ENCODE data around the gene DPF1. TPM values are rescaled to one million over a fixed set of nuclear protein-coding genes. Genes with fewer than 3 reads are reported as not detected.

DPF1 gene
- total RNA-seq, 1 experiment from 2014 or later: 7.5 TPM

GRCh38 chr19:38173291-38174041 lies 50.6 kb downstream of the DPF1 start:
- ATAC-seq (no peak; the same call in 1 of the 2 replicates), DNase-seq (ENCODE audit: low read depth, low spot score) (no peak)
- no peak overlapping the region for H3K4me3 ChIP-seq (ENCODE audit: low read depth in 2 of 2, low read length in 2 of 2)
- H3K4me1 ChIP-seq (ENCODE audit: control insufficient read depth, insufficient read depth, low read length): no peaks in the 10 kb centered on the region
- H3K9me3 ChIP-seq (ENCODE audit: control insufficient read depth, insufficient read depth, low read depth, low read length): no peaks in the 10 kb centered on the region
- H3K27me3 ChIP-seq (ENCODE audit: control insufficient read depth, insufficient read depth, low read length): no peaks in the 10 kb centered on the region
- no peaks in the 10 kb centered on the region for H3K36me3 ChIP-seq (ENCODE audit: control insufficient read depth, insufficient read depth, low read length)
- BruUV-seq (replicated peaks): no TSS peak
- H3K27ac ChIP-seq (ENCODE audit: low read length): no peak overlapping the region
- in situ Hi-C loops (cut with HindIII; ENCODE audit: low pct_unique_long_range_greater_than_20kb, low sequenced_read_pairs): no loop called here
- intact Hi-C loops (cut with micrococcal nuclease; ENCODE audit: unreplicated experiment): no loop called here
- ChIA-PET CTCF (interaction anchor here (0.5 kb wide), 1 partner anchor 54 kb away, joined by 18 read pairs; no protein-coding TSS in a partner anchor), POLR2A (no interaction called here)
- TF ChIP-seq REST (IDR thresholded peaks at IDR 0.05; ENCODE audit: insufficient read depth in 1 of 2, low read depth in 2 of 2, low read length in 1 of 2) (no peak), POLR2AphosphoS5 (IDR thresholded peaks at IDR 0.05; ENCODE audit: low read depth, low read length) (no peak), CTCF (IDR thresholded peaks at IDR 0.05) (no peak), SIN3A (IDR thresholded peaks at IDR 0.05; ENCODE audit: borderline replicate concordance, insufficient read depth, low read depth, low read length) (no peak), TCF7L2 (IDR thresholded peaks at IDR 0.05; ENCODE audit: low read depth, low read length) (no peak)

GRCh38 chr19:38172001-38172400 lies 52.0 kb downstream of the DPF1 start:
- Histone ChIP-seq H3K27me3 (ENCODE audit: control insufficient read depth, insufficient read depth, low read length) (no peaks in the 10 kb centered on the region), H3K9me3 (ENCODE audit: control insufficient read depth, insufficient read depth, low read depth, low read length) (no peaks in the 10 kb centered on the region), H3K4me3 (ENCODE audit: low read depth in 2 of 2, low read length in 2 of 2) (no peak overlapping the region), H3K36me3 (ENCODE audit: control insufficient read depth, insufficient read depth, low read length) (no peaks in the 10 kb centered on the region), H3K27ac (ENCODE audit: low read length) (no peak overlapping the region), H3K4me1 (ENCODE audit: control insufficient read depth, insufficient read depth, low read length) (no peaks in the 10 kb centered on the region)
- ChIA-PET CTCF (interaction anchor here (0.6 kb wide), 1 partner anchor 824 kb away, joined by 5 read pairs; no protein-coding TSS in a partner anchor), POLR2A (no interaction called here)
- BruUV-seq (replicated peaks): no TSS peak
- ATAC-seq (no peak), DNase-seq (ENCODE audit: low read depth, low spot score) (no peak)
- intact Hi-C loops (cut with micrococcal nuclease; ENCODE audit: unreplicated experiment): no loop called here
- TF ChIP-seq SIN3A (IDR thresholded peaks at IDR 0.05; ENCODE audit: borderline replicate concordance, insufficient read depth, low read depth, low read length) (no peak), TCF7L2 (IDR thresholded peaks at IDR 0.05; ENCODE audit: low read depth, low read length) (no peak), REST (IDR thresholded peaks at IDR 0.05; ENCODE audit: insufficient read depth in 1 of 2, low read depth in 2 of 2, low read length in 1 of 2) (no peak), POLR2AphosphoS5 (IDR thresholded peaks at IDR 0.05; ENCODE audit: low read depth, low read length) (no peak), CTCF (IDR thresholded peaks at IDR 0.05) (no peak)
- in situ Hi-C loops (cut with HindIII; ENCODE audit: low pct_unique_long_range_greater_than_20kb, low sequenced_read_pairs): no loop called here

Data from Panc1 (cell line).